ENCODE results near the gene FZD1.

FZD1 gene

DNA sequence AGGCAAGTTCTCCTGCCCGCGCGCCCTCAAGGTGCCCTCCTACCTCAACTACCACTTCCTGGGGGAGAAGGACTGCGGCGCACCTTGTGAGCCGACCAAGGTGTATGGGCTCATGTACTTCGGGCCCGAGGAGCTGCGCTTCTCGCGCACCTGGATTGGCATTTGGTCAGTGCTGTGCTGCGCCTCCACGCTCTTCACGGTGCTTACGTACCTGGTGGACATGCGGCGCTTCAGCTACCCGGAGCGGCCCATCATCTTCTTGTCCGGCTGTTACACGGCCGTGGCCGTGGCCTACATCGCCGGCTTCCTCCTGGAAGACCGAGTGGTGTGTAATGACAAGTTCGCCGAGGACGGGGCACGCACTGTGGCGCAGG, 1.4 kb downstream of the FZD1 start:
- no peak for DNase-seq

GRCh38 chr7:91266067-91266688, 1.9 kb downstream of the FZD1 start:
- DNase-seq: no peak

GRCh38 chr7:91266689-91267090, 2.5 kb downstream of the FZD1 start:
- no peak for DNase-seq

DNA sequence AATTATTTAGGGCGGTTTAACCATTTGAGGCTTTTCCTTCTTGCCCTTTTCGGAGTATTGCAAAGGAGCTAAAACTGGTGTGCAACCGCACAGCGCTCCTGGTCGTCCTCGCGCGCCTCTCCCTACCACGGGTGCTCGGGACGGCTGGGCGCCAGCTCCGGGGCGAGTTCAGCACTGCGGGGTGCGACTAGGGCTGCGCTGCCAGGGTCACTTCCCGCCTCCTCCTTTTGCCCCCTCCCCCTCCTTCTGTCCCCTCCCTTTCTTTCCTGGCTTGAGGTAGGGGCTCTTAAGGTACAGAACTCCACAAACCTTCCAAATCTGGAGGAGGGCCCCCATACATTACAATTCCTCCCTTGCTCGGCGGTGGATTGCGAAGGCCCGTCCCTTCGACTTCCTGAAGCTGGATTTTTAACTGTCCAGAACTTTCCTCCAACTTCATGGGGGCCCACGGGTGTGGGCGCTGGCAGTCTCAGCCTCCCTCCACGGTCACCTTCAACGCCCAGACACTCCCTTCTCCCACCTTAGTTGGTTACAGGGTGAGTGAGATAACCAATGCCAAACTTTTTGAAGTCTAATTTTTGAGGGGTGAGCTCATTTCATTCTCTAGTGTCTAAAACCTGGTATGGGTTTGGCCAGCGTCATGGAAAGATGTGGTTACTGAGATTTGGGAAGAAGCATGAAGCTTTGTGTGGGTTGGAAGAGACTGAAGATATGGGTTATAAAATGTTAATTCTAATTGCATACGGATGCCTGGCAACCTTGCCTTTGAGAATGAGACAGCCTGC, 3.1 kb downstream of the FZD1 start:
- DNase-seq: no peak

DNA sequence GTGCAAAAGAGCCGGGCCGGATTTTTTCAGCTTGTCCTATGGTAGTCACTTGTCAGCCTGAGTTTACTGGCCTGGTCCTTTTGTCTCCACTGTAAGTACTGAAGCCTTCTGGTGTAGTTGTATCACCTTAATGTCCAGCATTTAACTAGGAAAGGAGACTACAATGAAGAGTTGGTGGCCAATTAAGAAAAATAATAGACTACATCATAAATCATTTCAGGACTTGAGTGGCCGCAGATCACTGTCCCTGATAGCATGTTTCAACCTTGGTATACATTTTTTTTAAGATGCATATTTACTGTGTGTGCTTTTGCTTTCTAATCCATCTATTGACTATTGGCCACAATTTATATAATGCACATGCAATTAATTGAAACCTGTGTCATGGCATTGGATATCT, 6.1 kb downstream of the FZD1 start:
- DNase-seq: no peak

DNA sequence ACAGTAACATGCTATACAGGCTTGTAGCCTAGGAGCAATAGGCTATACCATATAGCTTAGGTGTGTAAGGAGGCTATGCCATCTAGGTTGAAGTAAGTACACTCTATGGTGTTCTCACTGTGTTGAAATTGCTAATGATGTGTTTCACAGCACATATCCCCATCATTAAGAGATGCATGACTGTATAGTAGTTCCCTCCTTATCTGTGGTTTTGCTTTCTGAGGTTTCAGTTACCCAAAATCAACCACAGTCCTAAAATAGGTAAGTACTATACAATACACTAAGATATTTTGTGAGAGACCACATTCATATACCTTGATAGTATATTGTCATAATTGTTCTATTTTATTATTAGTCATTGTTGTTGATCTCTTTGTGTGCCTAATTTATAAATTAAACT, 12.7 kb downstream of the FZD1 start:
- no peak for DNase-seq

DNA sequence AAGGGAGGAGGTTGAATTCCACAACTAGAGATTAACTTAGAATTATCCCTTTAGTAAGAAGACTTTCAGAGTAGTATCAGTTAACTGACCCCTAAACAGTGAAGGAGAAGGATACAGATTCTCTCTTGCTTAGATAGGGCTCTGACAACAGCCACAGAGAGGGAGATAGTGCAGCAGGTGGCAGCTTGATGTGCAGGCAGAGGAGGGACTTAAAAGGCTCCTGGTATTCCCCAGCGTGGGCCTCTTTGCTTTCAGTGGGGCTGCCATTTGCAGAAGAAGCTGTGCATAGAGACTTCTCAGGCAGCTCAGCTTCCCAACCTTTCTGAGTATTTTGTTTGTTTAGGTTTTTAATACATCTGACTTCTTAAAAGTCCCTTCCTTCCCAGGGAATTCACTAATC, 16.0 kb downstream of the FZD1 start:
- DNase-seq: no peak

DNA sequence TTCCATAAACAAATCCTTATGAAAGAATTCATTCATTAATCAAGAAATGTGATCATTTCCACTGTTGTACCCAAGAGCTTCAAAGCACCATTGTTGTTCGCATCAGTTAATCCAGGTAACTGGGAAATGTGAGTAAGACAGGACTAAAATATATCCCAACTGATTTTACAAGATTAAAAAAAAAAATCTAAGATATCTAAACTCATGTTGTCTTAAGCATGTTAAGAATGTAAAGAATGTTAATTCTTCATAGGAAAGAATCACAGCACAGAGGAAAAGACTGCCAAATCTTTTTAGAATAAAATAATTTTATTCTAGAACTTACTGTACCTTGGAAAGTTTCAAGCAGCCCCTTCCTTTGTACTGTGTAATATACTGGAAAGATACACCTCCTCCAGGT, 16.4 kb downstream of the FZD1 start:
- no peak for DNase-seq

DNA sequence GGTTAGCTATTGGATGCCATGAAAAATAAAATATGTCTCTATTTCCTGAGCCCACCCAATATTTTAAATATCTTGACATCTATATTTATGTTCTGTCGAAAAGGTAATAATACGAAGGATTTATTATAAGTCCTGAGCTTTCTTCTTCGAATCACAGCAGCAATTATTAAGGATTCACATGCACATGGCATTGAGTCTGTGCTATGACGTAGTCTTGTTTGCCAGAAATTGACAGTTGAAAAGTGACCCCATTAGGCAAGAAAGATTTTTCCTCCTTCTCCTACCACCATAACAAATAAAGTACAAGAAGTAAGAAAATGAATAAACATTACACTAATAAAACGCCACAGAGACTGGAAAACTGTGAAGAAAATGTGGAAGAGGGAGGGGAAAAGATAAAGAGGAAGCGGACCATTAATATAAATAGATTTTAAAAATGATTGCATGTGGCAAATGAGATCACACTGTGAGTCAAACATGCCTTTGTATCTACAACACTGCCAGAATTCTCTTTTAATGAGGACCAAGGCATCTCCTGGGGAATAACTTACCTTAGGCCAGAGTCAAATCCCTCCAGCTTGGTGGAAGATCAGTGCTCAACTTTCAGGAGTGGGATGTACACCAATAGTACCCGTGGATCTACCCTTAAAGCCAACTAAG, 21.6 kb downstream of the FZD1 start:
- no peak for DNase-seq

DNA sequence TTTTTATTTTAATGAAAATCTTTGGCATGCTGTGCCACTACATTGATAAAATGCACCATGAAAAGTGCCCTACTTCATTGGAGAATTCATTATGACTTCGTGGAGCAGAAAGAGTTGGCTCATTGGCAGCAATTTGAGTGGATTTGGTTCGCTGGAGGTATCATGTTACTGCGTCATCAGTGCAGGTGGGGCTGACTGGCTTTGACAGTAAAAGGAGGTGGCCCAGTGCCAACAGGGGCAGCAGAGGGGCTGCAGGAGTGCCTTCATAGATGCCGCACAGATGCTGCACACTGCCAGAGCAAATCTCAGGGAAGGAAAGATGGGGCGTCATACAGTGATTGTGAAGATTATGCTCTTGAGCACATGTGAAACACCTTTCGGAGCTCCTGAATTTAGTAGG, 22.2 kb downstream of the FZD1 start:
- DNase-seq: no peak

GRCh38 chr7:91287371-91288084, 23.3 kb downstream of the FZD1 start:
- DNase-seq: no peak

- DNase-seq: no peak
These were observed 24.1 kb downstream of the FZD1 start for GRCh38 chr7:91288208-91288824.

DNA sequence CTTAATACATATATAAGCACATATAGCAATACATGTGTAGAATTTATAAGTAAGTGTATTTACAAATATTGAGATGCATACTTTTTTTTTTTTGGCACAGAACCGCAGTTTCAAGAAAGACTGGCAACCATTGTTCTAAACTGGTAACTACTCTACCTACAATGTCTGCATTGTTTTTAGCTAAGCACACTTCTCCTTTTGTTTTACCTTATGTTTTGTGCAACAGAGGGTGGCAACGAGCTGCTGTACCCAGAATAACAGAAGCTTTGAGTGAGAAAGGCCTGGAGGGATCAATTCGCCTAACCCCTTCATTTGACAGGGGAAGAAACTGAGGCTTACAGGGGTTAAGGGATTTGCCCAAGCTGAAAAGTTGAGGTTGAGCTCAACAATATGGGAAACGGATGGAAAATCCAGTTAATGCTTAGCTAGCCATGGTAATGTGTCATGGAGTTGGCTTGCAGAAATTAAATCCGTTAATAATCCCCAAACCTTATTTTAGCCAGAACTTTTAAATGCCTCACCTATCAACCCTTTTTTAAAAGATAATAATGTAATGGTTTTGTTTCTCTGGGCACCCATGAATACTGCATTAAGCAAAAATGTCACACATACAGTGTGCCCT, 25.5 kb downstream of the FZD1 start:
- peak; percentile 27 for DNase-seq

GRCh38 chr7:91291302-91291701, 27.1 kb downstream of the FZD1 start:
- DNase-seq: no peak

GRCh38 chr7:91291902-91292301, 27.7 kb downstream of the FZD1 start:
- DNase-seq: no peak

DNA sequence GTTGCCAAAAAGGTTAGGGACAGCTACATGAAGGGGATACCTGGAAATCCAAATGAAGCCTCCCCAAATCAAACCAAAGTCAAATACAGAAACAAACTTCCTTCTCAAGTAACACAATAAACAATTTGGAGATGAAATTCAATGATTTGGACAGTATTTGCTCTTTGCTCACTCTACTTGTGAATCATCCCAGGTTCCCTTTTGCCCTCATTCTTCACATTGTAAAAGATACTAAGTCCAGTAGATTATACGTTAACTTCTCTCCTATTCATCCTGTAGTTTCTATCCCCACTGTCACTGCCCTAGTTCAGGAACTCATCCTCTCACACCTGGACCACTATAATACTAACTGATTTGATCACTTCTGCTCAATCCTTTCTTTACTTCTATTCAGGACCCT, 28.3 kb downstream of the FZD1 start:
- no peak for DNase-seq

DNA sequence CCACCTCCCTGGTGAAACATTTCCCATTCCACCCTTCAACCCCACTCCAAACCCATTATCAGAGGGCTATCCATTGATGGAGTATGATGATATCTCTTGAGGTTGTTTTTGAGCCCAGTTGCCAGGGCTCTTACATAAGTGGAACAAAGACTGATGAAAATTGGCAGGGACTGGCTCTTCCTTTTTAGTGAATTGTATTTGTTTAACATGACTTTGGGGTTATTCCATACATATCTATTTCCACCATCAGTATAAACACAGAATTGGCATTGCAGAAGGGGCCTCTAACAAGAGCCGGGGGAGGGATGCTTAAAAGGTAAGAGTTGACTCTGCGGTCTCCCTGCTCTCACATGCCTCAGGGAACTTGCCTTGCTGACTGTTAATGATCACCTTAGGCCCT, 28.9 kb downstream of the FZD1 start:
- DNase-seq: no peak

DNA sequence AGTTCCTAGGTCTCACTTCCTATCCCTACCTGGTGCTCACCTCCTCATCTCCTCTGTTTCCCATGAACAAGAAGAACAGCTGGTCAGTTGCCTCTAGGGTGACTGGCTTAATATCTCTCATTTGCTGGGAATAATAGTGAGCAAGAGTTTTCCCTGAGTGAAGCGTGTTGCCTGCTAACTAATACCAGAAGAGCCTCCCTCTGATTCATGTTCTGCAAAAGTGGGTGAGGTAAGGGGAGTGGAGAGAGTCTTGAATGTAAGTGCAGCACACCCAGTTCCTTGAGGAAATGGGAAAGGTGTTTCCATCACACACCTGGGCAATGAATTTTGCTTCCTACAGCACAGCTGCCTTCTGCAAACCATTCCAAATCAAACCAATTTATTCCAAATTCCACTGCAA, 29.6 kb downstream of the FZD1 start:
- no peak for DNase-seq

- DNase-seq: no peak
These were observed 30.5 kb downstream of the FZD1 start for GRCh38 chr7:91294639-91295220.

DNA sequence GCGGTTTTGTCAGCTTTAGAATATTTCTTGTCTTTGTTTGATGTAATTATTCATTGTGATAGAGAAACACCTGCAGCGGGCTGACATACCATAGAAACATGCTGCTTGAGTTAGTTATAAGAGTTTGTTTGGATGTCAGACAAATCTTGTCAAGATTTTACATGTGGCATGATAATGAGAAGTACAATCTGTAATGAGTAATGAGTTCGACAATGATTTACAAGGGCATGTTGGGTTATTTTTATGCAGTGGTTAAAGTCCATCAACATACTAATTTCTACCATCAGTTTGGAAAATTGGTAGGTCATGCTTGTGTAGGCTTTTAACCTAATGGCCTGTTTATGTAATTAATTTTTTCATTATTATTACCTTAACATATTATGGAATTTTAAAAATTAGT, 31.3 kb downstream of the FZD1 start:
- no peak for DNase-seq

DNA sequence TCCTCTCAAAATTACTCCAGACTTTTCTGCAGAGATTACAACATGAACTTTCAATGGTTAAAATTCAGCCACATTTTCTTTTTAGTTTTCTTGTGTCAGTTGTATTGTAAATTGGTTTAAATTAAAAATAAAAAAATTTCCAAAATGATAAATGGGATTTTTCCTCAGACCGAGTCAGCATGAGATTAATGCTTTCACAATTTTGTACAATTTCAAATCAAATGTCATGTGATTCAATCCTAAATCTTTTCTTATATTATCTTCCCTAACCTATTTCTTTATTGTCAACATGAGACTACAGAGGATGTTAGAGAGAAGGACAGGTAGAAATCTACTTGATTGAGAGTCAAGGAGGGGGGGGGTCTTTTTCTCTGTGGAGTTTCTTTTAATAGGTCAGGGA, 33.7 kb downstream of the FZD1 start:
- no peak for DNase-seq
